Keratinocyte (primary cell): Measurements from ENCODE around the gene SPDYE2.
"Not testable (repeated sequence)": the region's sequence is repeated elsewhere in the genome, so short reads cannot be mapped to it uniquely, and the experiment has no call there.

Source experiments
- EZH2 ChIP-seq: IDR thresholded peaks from one replicate; pipeline ENCODE4 v1.6.1; 2012; ENCODE audit warnings: inconsistent platforms, mild to moderate bottlenecking, low read length, moderate library complexity
- TF ChIP-seq, protein P1 (sequence below), 3 experiments: IDR thresholded peaks in 1 of 3; conservative IDR thresholded peaks in 1 of 3; optimal IDR thresholded peaks in 1 of 3; 2 replicates in 2 of 3; 3 replicates in 1 of 3; pipeline versions ENCODE3 to v1.5.1; 2011; ENCODE audit warnings: low read length in 3 of 3, mild to moderate bottlenecking in 3 of 3, moderate library complexity in 2 of 3, control low read depth in 1 of 3, inconsistent platforms in 1 of 3; ENCODE audit not compliant: insufficient read depth in 2 of 3; ENCODE audit errors: extremely low read depth in 1 of 3

- TF ChIP-seq, protein P1, sequence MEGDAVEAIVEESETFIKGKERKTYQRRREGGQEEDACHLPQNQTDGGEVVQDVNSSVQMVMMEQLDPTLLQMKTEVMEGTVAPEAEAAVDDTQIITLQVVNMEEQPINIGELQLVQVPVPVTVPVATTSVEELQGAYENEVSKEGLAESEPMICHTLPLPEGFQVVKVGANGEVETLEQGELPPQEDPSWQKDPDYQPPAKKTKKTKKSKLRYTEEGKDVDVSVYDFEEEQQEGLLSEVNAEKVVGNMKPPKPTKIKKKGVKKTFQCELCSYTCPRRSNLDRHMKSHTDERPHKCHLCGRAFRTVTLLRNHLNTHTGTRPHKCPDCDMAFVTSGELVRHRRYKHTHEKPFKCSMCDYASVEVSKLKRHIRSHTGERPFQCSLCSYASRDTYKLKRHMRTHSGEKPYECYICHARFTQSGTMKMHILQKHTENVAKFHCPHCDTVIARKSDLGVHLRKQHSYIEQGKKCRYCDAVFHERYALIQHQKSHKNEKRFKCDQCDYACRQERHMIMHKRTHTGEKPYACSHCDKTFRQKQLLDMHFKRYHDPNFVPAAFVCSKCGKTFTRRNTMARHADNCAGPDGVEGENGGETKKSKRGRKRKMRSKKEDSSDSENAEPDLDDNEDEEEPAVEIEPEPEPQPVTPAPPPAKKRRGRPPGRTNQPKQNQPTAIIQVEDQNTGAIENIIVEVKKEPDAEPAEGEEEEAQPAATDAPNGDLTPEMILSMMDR (optimal IDR thresholded peaks at IDR 0.05 in 1 of 3, IDR thresholded peaks at IDR 0.05 in 1 of 3, conservative IDR thresholded peaks at IDR 0.05 in 1 of 3; ENCODE audit: extremely low read depth in 1 of 3, insufficient read depth in 2 of 3, low read length in 3 of 3): not testable (repeated sequence)
- TF ChIP-seq EZH2: not testable (repeated sequence)
Observed at GRCh38 chr7:102511860-102512522, 39.0 kb upstream of the SPDYE2 start.
